Measurements from ENCODE around the gene ALDH1A3.

DNA sequence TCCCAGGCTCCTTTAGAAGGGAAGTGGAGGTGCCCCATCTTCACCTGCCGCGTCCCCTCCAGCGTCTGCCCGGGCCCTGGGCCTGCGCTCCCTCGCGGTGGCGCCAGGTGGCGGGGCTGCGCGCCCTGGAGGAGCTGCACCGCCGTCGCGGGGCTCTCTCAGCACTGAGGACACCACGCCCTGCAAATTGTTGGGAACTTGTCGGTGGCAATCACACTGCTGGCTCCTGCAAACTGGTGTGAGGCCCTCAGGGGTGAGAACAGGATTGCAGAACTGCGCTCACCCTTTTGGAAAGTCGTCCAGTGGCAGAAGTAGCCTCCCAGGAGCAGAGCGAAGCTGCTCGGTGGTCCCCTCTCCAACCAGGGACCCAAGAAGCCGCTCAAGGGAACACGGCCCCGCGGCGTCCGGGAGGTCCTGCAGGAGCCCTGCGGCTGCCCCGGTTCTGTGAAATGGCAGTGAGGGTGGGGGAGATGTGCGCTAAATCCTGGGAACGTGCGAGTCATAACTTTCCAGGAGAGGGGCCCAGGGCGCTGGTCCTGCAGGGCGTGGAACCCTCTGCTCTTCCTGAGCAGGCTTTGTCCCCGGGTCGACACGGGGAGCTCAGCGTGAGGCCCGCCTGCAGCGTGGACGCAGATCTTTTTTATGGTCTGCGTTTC lies 38.5 kb downstream of the ALDH1A3 start:
- peak; percentile 88 to 98 (median 94) for TF ChIP-seq CTCF (IDR thresholded peaks at IDR 0.05)
- peak; percentile 34 for TF ChIP-seq POLR2A (IDR thresholded peaks at IDR 0.05)

Data from prostate gland (tissue), 2 donors.